H1 (cell line): ENCODE measurements around the gene ACADVL. TPM values are rescaled to one million over a fixed set of nuclear protein-coding genes. Genes with fewer than 3 reads are reported as not detected.

Experiments
- CTCF ChIA-PET: fragments of 300-600 bp; sonication (Branson Sonifier 250); formaldehyde crosslinking; loops from one replicate; lab custom pipeline; 2021; ENCODE audit not compliant: partially characterized antibody; lab: Charles Lee
- POLR2A ChIA-PET: fragments of 300-600 bp; sonication (Branson Sonifier 250); formaldehyde crosslinking; loops from one replicate; lab custom pipeline; 2021; ENCODE audit warnings: inconsistent platforms; ENCODE audit not compliant: partially characterized antibody; lab: Charles Lee
- DNase-seq, 2 experiments: peaks; one replicate each; pipeline versions ENCODE4 v3.0.0 to v3.0.0-alpha.2; 2010 to 2022; ENCODE audit warnings: low spot score in 2 of 2, low read depth in 1 of 2, mixed read lengths in 1 of 2
- FAIRE-seq: peaks from 2 replicates; lab custom pipeline; 2011; peaks lifted over from hg19 to GRCh38; lab: Jason Lieb, UNC
- H2AFZ ChIP-seq: 2 replicates; pipeline ENCODE4 v1.8.1; 2012; ENCODE audit warnings: low read length, inconsistent platforms
- H2AK5ac ChIP-seq: 2 replicates; pipeline ENCODE4 v1.6.1; 2013; ENCODE audit warnings: low read depth, low read length
- H2BK120ac ChIP-seq: replicated peaks from 2 replicates; pipeline ENCODE3; 2013; ENCODE audit warnings: low read depth, low read length, inconsistent platforms
- H2BK12ac ChIP-seq: 2 replicates; pipeline ENCODE4 v1.6.1; 2013; ENCODE audit warnings: low read depth, low read length
- H2BK15ac ChIP-seq: 2 replicates; pipeline ENCODE4 v1.6.1; 2013; ENCODE audit warnings: low read length
- H2BK20ac ChIP-seq: 2 replicates; pipeline ENCODE4 v1.6.1; 2013; ENCODE audit warnings: low read length
- H2BK5ac ChIP-seq: 2 replicates; pipeline ENCODE4 v1.6.1; 2013; ENCODE audit warnings: low read depth, low read length
- H3K14ac ChIP-seq: 2 replicates; pipeline ENCODE4 v1.6.1; 2013; ENCODE audit warnings: inconsistent platforms; ENCODE audit not compliant: insufficient read length
- H3K18ac ChIP-seq: 2 replicates; pipeline ENCODE4 v1.6.1; 2013; ENCODE audit warnings: low read length; ENCODE audit errors: extremely low read depth
- H3K23ac ChIP-seq: 2 replicates; pipeline ENCODE4 v1.6.1; 2013; ENCODE audit warnings: inconsistent platforms; ENCODE audit not compliant: insufficient read length
- H3K23me2 ChIP-seq: 2 replicates; pipeline ENCODE4 v1.6.1; 2013; ENCODE audit warnings: low read depth, low read length
- H3K27ac ChIP-seq: 2 replicates; pipeline ENCODE4 v1.6.1; 2011; ENCODE audit warnings: low read depth, low read length, inconsistent platforms
- H3K27me3 ChIP-seq, 4 experiments: replicated peaks in 1 of 4; 1 replicate in 1 of 4; 2 replicates in 3 of 4; pipeline versions ENCODE4 v1.6.1 to v1.8.1; 2011 to 2013; ENCODE audit warnings: low read length in 3 of 4, mild to moderate bottlenecking in 3 of 4, inconsistent platforms in 2 of 4, mixed read lengths in 2 of 4, moderate library complexity in 1 of 4; ENCODE audit not compliant: control insufficient read depth in 3 of 4, insufficient read depth in 3 of 4; ENCODE audit errors: extremely low read depth in 1 of 4
- H3K36me3 ChIP-seq, 4 experiments: 2 replicates each; pipeline versions ENCODE4 v1.6.1 to v1.8.1; 2011 to 2013; ENCODE audit warnings: mild to moderate bottlenecking in 4 of 4, low read length in 3 of 4, moderate library complexity in 2 of 4, control low read depth in 1 of 4, inconsistent platforms in 1 of 4; ENCODE audit not compliant: insufficient read depth in 4 of 4, control insufficient read depth in 2 of 4
- H3K4ac ChIP-seq: replicated peaks from 2 replicates; pipeline ENCODE3; 2013; ENCODE audit warnings: low read length, low read depth, mixed read lengths, inconsistent platforms; ENCODE audit not compliant: insufficient read length
- H3K4me1 ChIP-seq, 4 experiments: replicated peaks in 1 of 4; 1 replicate in 1 of 4; 2 replicates in 3 of 4; pipeline versions ENCODE4 v1.6.1 to v1.8.1; 2011 to 2013; ENCODE audit warnings: low read length in 3 of 4, inconsistent platforms in 2 of 4, mixed read lengths in 1 of 4; ENCODE audit not compliant: insufficient read depth in 4 of 4, control insufficient read depth in 3 of 4
- H3K4me2 ChIP-seq, 2 experiments: 2 replicates each; pipeline versions ENCODE4 v1.6.1 to v1.8.1; 2011 to 2013; ENCODE audit warnings: low read depth in 2 of 2, low read length in 2 of 2, control low read depth in 1 of 2, inconsistent platforms in 1 of 2, mild to moderate bottlenecking in 1 of 2; ENCODE audit not compliant: insufficient read depth in 1 of 2
- H3K4me3 ChIP-seq, 4 experiments: fragments of 200-600, 300-600 bp in 1 of 4; sonication (generic), shearing (Covaris generic), sonication (Bioruptor Twin) in 1 of 4; 2 replicates each; pipeline versions ENCODE4 v1.5.1 to v1.8.1; 2011 to 2016; ENCODE audit warnings: low read length in 4 of 4, low read depth in 3 of 4, control low read depth in 2 of 4, inconsistent platforms in 2 of 4, mild to moderate bottlenecking in 2 of 4, mixed read lengths in 1 of 4, moderate library complexity in 1 of 4; ENCODE audit not compliant: insufficient read depth in 2 of 4; ENCODE audit errors: extremely low read depth in 1 of 4
- H3K56ac ChIP-seq: replicated peaks from 2 replicates; pipeline ENCODE3; 2013; ENCODE audit warnings: low read depth, mild to moderate bottlenecking, mixed read lengths, low read length, inconsistent platforms; ENCODE audit not compliant: insufficient read length
- H3K79me1 ChIP-seq: 2 replicates; pipeline ENCODE4 v1.6.1; 2013; ENCODE audit warnings: low read depth, low read length, control low read depth
- H3K79me2 ChIP-seq, 2 experiments: 2 replicates each; pipeline versions ENCODE4 v1.6.1 to v1.8.1; 2012 to 2013; ENCODE audit warnings: low read length in 2 of 2, mild to moderate bottlenecking in 2 of 2, inconsistent platforms in 1 of 2; ENCODE audit not compliant: insufficient read depth in 2 of 2, control insufficient read depth in 1 of 2
- H3K9ac ChIP-seq, 4 experiments: replicated peaks in 1 of 4; 1 replicate in 1 of 4; 2 replicates in 3 of 4; pipeline versions ENCODE4 v1.6.1 to v1.8.1; 2011 to 2013; ENCODE audit warnings: low read depth in 3 of 4, low read length in 3 of 4, control low read depth in 2 of 4, mild to moderate bottlenecking in 2 of 4, moderate library complexity in 2 of 4, inconsistent platforms in 1 of 4; ENCODE audit errors: extremely low read depth in 1 of 4
- H3K9me3 ChIP-seq, 2 experiments: 2 replicates each; pipeline versions ENCODE4 v1.6.1 to v1.8.1; 2012 to 2013; ENCODE audit warnings: mild to moderate bottlenecking in 2 of 2, moderate library complexity in 2 of 2, control low read depth in 1 of 2, inconsistent platforms in 1 of 2, low read depth in 1 of 2, low read length in 1 of 2, mixed read lengths in 1 of 2; ENCODE audit not compliant: insufficient read depth in 2 of 2
- H4K20me1 ChIP-seq, 2 experiments: replicated peaks in 1 of 2; 2 replicates each; pipeline versions ENCODE3 to v1.8.1; 2011 to 2013; ENCODE audit warnings: inconsistent platforms in 2 of 2, low read length in 2 of 2, mild to moderate bottlenecking in 1 of 2; ENCODE audit not compliant: insufficient read depth in 2 of 2, control insufficient read depth in 1 of 2
- H4K5ac ChIP-seq: 2 replicates; pipeline ENCODE4 v1.6.1; 2013; ENCODE audit warnings: low read length, low read depth, mixed read lengths, inconsistent platforms; ENCODE audit not compliant: insufficient read length
- H4K8ac ChIP-seq: 2 replicates; pipeline ENCODE4 v1.8.0; 2013; ENCODE audit warnings: mild to moderate bottlenecking, moderate library complexity, low read length, inconsistent platforms; ENCODE audit not compliant: insufficient read depth; ENCODE audit errors: extremely low read depth
- H4K91ac ChIP-seq: replicated peaks from 2 replicates; pipeline ENCODE3; 2013; ENCODE audit warnings: low read length, mixed read lengths, inconsistent platforms; ENCODE audit not compliant: insufficient read length
- BCL11A ChIP-seq, 2 experiments: IDR thresholded peaks; one replicate each; pipeline ENCODE4 v1.6.1; 2011; ENCODE audit warnings: low read depth in 2 of 2, low read length in 2 of 2, mild to moderate bottlenecking in 2 of 2
- BRCA1 ChIP-seq: IDR thresholded peaks from 2 replicates; pipeline ENCODE4 v1.6.1; 2012; ENCODE audit warnings: low read depth, low read length, improper control_type of control experiment
- CBX8 ChIP-seq: fragments of 300-800, 300-1000 bp; sonication (generic); IDR thresholded peaks from 2 replicates; pipeline ENCODE4 v1.7.1; 2016; ENCODE audit warnings: low read depth, low read length, borderline replicate concordance
- SIRT6 ChIP-seq: IDR thresholded peaks from one replicate; pipeline ENCODE4 v1.7.1; 2012; ENCODE audit warnings: low read length, inconsistent platforms
- ZNF274 ChIP-seq: IDR thresholded peaks from 2 replicates; pipeline ENCODE4 v1.7.0; 2012; ENCODE audit warnings: low read length, borderline replicate concordance; ENCODE audit errors: extremely low read depth
- WGBS, 2 experiments: shearing (Covaris generic) in 1 of 2; methylation state at CpG; one replicate each; pipeline versions ENCODE4 v1.1.6 to v1.1.7; 2013 to 2015; ENCODE audit warnings: low lambda C conversion rate in 2 of 2, mixed read lengths in 2 of 2, inconsistent platforms in 1 of 2, low coverage in 1 of 2, missing lambda C conversion rate in 1 of 2; ENCODE audit not compliant: insufficient replicate concordance in 2 of 2, insufficient coverage in 1 of 2, insufficient read length in 1 of 2; ENCODE audit errors: extremely low coverage in 1 of 2, missing lambda C conversion rate in 1 of 2; 5-methylcytosine and 5-hydroxymethylcytosine counted together
- polyA plus RNA-seq, 7 experiments: library from polyadenylated mRNA; depleted of rRNA in 3 of 7; stranded (reverse) in 5 of 7; unstranded in 2 of 7; fragments of >200 nt in 5 of 7; fragments of 200-250 nt in 2 of 7; gene quantifications; 1 replicate in 5 of 7; 2 replicates in 1 of 7; 4 replicates in 1 of 7; pipeline versions ENCODE4 v1.2.1 to v1.2.3, GENCODE V29; 2011 to 2013; ENCODE audit warnings: missing spikeins in 2 of 7, mixed read lengths in 2 of 7
- total RNA-seq: library from RNA; stranded (reverse); fragmentation: NEBNext Ultra II Directional; extraction: Animal tissue kit (Norgen Biotek cat#: 25700); gene quantifications from 2 replicates; pipeline ENCODE4 v1.2.1, GENCODE V29; 2021
- TF ChIP-seq, protein P1 (sequence below), 3 experiments: IDR thresholded peaks; 1 replicate in 2 of 3; 2 replicates in 1 of 3; pipeline versions ENCODE4 v1.5.1 to v1.6.1; 2011; ENCODE audit warnings: low read length in 3 of 3, mild to moderate bottlenecking in 3 of 3, inconsistent platforms in 2 of 3, low read depth in 1 of 3, moderate library complexity in 1 of 3; ENCODE audit not compliant: insufficient read depth in 1 of 3; ENCODE audit errors: control extremely low read depth in 1 of 3

Gene ACADVL
- total and polyA plus RNA-seq, 2 of the 8 experiments (the other 6 are each of a cell fraction or from before 2014, with no cell fraction given): 181 to 231 TPM

DNA sequence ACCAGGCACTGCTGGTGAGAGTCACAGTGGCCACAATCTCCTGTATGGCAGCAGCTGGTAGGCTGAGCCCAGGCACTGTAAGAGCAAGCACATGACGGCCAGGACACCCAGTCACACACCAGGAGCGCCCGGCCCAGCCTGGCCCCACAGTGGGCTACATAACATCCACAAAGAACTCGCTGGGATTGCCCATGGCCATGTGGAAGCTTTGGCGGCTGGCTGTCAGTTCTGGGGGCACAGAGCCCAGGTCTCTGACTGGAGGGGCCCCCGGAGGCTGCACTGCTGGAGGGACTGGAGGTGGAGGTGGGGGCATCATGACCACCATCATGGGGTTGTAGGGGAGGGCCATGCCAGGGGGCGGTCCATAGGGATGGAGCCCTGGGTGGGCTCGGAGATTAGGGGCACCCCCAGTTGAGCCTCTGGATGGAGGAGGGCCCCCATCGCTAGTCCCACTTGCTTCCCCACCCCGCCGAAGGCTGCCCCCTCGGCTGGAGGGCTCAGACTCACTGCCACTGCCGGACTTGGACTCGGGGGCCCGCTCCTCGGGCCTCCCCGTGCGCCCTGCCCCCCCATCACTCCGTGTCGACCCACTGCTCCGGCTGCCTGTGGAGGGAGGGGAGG, 6.1 kb downstream of the ACADVL start:
- H3K23ac ChIP-seq: no peak overlapping the region
- H3K23me2 ChIP-seq: no peaks in the 10 kb centered on the region
- H4K91ac ChIP-seq: no peak overlapping the region
- no peaks in the 10 kb centered on the region for H3K27me3 ChIP-seq
- DNase-seq: no peak
- no peak overlapping the region for H2BK15ac ChIP-seq
- no peak overlapping the region for H3K4ac ChIP-seq
- ChIA-PET POLR2A (interaction anchor here (1.3 to 10.7 kb wide), 4 partner anchors 12 to 88 kb away, joined by 3 to 386 read pairs (median 30); partner anchors contain the start of genes DVL2, GABARAP, GPS2 and PHF23), CTCF (interaction anchor here (1.1 kb wide), 1 partner anchor 12 kb away, joined by 4 read pairs; no protein-coding TSS in a partner anchor)
- no peak overlapping the region for H2BK5ac ChIP-seq
- H3K4me1 ChIP-seq: peaks cover 0 to 5% (median under 1%) of the 10 kb centered on the region in 4 experiments; a peak in 2 of 7 replicates
- no peak overlapping the region for H3K27ac ChIP-seq
- H4K8ac ChIP-seq: no peak overlapping the region
- H3K56ac ChIP-seq: no peak overlapping the region
- H3K18ac ChIP-seq: no peak overlapping the region
- no peak for FAIRE-seq
- no peak overlapping the region for H3K9ac ChIP-seq
- no peak overlapping the region for H2BK20ac ChIP-seq
- TF ChIP-seq ZNF274 (no peak), CBX8 (no peak), BCL11A (IDR thresholded peaks at IDR 0.05; ENCODE audit: low read depth in 2 of 2, low read length in 2 of 2) (no peak), SIRT6 (no peak), BRCA1 (no peak)
- TF ChIP-seq, protein P1, sequence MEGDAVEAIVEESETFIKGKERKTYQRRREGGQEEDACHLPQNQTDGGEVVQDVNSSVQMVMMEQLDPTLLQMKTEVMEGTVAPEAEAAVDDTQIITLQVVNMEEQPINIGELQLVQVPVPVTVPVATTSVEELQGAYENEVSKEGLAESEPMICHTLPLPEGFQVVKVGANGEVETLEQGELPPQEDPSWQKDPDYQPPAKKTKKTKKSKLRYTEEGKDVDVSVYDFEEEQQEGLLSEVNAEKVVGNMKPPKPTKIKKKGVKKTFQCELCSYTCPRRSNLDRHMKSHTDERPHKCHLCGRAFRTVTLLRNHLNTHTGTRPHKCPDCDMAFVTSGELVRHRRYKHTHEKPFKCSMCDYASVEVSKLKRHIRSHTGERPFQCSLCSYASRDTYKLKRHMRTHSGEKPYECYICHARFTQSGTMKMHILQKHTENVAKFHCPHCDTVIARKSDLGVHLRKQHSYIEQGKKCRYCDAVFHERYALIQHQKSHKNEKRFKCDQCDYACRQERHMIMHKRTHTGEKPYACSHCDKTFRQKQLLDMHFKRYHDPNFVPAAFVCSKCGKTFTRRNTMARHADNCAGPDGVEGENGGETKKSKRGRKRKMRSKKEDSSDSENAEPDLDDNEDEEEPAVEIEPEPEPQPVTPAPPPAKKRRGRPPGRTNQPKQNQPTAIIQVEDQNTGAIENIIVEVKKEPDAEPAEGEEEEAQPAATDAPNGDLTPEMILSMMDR (IDR thresholded peaks at IDR 0.05; ENCODE audit: control extremely low read depth in 1 of 3, insufficient read depth in 1 of 3, low read depth in 1 of 3, low read length in 3 of 3): no peak
- 94% methylated on average over 15 of the region's 21 CpGs; no CpG with 5 or more reads in 1 of the 2 experiments for WGBS, 2 experiments
- H3K4me2 ChIP-seq: no peak overlapping the region
- H2AFZ ChIP-seq: no peak overlapping the region
- H4K5ac ChIP-seq: no peak overlapping the region
- H4K20me1 ChIP-seq: peaks cover 16 to 49% of the 10 kb centered on the region in 2 experiments
- H3K4me3 ChIP-seq: no peak overlapping the region
- H3K36me3 ChIP-seq: peaks cover 28 to 77% (median 66%) of the 10 kb centered on the region in 4 experiments
- H3K14ac ChIP-seq: no peak overlapping the region
- peaks cover 2% of the 10 kb centered on the region for H3K79me1 ChIP-seq
- no peak overlapping the region for H2BK12ac ChIP-seq
- no peak overlapping the region for H2BK120ac ChIP-seq
- no peak overlapping the region for H2AK5ac ChIP-seq
- H3K79me2 ChIP-seq: peaks cover 0 to 9% of the 10 kb centered on the region in 2 experiments; a peak in 2 of 4 replicates
- H3K9me3 ChIP-seq: no peaks in the 10 kb centered on the region
